ENCODE measurements around the gene PIN1.

The PIN1 gene

DNA sequence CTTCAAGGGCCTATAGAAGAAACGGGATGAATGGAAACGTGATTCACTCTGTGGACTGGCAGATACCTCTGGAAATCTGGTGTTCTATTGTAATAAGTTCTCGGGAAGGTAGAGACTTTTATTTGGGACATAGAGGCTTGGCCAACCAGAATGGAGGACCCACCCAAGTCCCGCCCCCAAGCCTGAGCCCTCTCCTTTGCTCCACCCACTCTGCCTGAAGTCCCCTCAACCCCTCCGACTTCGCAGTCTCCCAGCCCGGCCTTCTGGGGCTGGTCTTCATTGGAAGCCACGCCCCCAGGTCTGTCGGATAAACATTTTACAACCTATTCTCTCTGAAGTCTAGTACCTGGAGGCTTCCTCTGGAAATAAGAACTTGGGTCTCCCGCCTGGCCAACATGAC lies 33.1 kb upstream of the PIN1 start:
- DNase-seq (ENCODE audit: low spot score) = no peak
- in situ Hi-C loops (cut with MboI; ENCODE audit: low sequenced_read_pairs, unreplicated experiment) = no loop called here
- TF ChIP-seq, protein P1, sequence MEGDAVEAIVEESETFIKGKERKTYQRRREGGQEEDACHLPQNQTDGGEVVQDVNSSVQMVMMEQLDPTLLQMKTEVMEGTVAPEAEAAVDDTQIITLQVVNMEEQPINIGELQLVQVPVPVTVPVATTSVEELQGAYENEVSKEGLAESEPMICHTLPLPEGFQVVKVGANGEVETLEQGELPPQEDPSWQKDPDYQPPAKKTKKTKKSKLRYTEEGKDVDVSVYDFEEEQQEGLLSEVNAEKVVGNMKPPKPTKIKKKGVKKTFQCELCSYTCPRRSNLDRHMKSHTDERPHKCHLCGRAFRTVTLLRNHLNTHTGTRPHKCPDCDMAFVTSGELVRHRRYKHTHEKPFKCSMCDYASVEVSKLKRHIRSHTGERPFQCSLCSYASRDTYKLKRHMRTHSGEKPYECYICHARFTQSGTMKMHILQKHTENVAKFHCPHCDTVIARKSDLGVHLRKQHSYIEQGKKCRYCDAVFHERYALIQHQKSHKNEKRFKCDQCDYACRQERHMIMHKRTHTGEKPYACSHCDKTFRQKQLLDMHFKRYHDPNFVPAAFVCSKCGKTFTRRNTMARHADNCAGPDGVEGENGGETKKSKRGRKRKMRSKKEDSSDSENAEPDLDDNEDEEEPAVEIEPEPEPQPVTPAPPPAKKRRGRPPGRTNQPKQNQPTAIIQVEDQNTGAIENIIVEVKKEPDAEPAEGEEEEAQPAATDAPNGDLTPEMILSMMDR (IDR thresholded peaks at IDR 0.05; ENCODE audit: borderline replicate concordance, control extremely low read depth, extremely low read depth, insufficient read depth, missing control alignments) = no peak

DNA sequence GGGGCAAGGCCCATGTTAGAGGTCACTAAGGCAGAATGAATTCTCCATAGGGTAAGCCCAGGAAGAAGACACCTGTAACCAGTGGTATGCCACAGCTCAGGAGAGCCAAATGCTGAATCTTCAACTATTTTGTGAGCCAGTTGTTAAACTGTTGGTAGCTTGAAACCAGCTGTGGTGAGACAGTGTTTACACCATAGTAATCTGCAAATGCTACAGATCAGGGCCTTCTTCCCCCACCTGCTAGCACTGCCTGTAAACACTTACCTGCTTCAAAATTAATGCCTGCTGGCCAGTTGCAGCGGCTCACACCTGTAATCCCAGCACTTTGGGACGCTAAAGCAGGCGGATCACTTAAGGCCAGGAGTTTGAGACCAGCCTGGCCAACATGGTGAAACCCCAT lies 28.3 kb upstream of the PIN1 start:
- in situ Hi-C loops (cut with MboI; ENCODE audit: low sequenced_read_pairs, unreplicated experiment) = no loop called here
- TF ChIP-seq, protein P1 (IDR thresholded peaks at IDR 0.05; ENCODE audit: borderline replicate concordance, control extremely low read depth, extremely low read depth, insufficient read depth, missing control alignments) = no peak
- no peak for DNase-seq (ENCODE audit: low spot score)

DNA sequence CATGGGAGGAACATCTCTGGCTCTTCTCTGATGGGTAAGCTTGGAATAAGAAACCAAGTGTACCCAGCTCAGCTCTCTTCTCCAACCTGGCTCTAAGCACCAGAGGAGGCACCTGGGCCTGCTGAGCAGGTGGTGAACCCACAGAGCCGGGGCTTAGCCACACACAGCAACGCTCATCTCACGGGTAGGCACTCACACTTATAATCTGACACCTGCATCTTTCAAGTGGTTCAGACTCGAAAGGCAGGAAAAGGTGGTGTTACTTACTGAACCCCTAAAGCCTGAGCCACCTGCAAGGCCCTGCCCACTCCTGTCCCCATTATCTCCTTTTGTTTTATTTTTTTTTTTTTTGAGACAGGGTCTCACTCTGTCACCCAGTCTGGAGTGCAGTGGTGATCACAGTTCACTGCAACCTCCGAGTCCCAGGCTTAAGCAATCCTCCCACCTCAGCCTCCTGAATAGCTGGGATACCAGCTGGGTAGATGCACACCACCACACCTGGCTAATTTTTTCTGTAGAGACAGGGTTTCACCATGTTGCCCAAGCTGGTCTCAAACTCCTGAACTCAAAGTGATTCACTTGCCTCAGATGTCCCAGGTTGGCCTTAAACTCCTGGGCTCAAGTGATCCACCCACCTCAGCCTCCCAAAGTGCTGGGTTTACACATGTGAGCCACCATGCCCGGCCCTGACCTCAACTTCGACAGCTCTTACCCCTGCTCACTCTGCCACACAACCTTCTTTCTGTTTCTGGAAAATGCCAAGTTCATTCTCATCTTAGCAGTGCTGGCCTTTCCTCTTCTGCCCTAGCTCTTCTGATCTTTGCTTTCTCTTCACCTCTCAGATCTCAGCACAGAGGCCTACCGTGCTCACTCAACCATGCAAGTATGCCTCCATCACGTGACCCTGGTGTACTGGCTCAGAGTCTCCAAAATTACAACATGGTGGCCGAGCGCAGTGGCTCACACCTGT lies 26.0 kb upstream of the PIN1 start:
- in situ Hi-C loops (cut with MboI; ENCODE audit: low sequenced_read_pairs, unreplicated experiment) = no loop called here
- DNase-seq (ENCODE audit: low spot score) = no peak
- TF ChIP-seq, protein P1 (IDR thresholded peaks at IDR 0.05; ENCODE audit: borderline replicate concordance, control extremely low read depth, extremely low read depth, insufficient read depth, missing control alignments) = no peak

DNA sequence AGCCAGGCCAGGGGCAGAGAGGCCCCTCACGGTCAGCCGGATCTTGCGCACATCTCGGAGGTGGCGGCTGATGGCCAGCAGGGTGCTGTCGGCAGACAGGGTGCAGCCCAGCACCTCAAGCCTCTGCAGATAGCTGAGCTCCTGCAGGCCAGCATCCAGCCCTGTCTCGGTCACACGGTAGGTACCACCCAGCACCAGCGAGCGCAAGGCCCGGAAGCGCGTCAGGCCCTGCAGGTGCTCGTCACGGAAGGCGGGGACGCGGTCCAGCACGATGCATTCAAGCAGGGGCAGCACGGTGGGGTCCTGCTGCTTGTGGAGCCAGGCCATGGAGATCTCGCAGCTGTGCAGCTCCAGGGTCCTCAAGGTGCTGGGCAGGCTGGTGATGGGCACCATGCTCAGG lies 24.0 kb upstream of the PIN1 start:
- in situ Hi-C loops (cut with MboI; ENCODE audit: low sequenced_read_pairs, unreplicated experiment) = no loop called here
- DNase-seq (ENCODE audit: low spot score) = no peak
- TF ChIP-seq, protein P1 (IDR thresholded peaks at IDR 0.05; ENCODE audit: borderline replicate concordance, control extremely low read depth, extremely low read depth, insufficient read depth, missing control alignments) = no peak

DNA sequence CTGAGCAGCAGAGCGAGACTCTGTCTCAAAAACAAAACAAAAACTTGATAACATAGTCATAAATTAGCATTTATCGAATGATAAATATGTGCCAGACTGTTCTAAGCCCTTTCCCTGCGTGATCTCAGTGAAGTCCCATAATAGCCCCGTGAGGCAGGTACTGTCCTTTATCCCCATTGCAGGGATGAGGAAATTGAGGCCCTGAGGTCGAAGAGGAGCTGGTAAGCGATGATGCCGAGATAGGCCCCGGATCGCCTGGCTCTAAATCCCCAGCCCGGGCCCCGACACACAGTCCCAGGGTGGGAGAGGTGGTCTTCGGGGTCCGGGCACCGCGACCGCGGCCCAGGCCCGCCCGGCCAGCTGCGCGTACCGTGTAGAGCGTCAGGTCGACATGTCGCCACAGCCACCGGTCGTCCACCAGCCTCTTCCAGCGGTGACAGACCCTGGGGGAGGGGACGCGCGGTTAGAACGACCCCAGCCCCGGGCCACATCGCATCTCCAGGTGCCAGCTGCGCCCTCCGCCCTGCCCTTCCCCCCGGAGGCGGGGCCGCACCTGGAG lies 16.9 kb upstream of the PIN1 start:
- in situ Hi-C loops (cut with MboI; ENCODE audit: low sequenced_read_pairs, unreplicated experiment) = no loop called here

More for the DNA sequence above, 16.9 kb upstream of the PIN1 start:
- DNase-seq (ENCODE audit: low spot score) = no peak
- TF ChIP-seq, protein P1 (IDR thresholded peaks at IDR 0.05; ENCODE audit: borderline replicate concordance, control extremely low read depth, extremely low read depth, insufficient read depth, missing control alignments) = no peak

All from GM13976 (cell line).